Left colon (tissue), 2 donors: ENCODE results near the gene TMEM184B. TPM values are rescaled to one million over a fixed set of nuclear protein-coding genes. Genes with fewer than 3 reads are reported as not detected.
A peak's percentile ranks its signal among the peaks of the same experiment; 100 is the strongest.

Experiments
- ATAC-seq: fragments of 200-7000 bp; cut with Tn5 transposase; one replicate; pipeline ENCODE4 v1.9.1; 2020; ENCODE audit warnings: mild to moderate bottlenecking, moderate library complexity
- DNase-seq, 2 donors: peaks; one replicate each; pipeline ENCODE4 v3.0.0-alpha.2; 2020
- intact Hi-C, 2 donors: fragments of 100-400 bp; cut with DNase I in 1 of 2; cut with micrococcal nuclease in 1 of 2; formaldehyde crosslinking; loops; one replicate each; pipeline versions ENCODE4 v1.11.2 to v1.14.0; 2022; cut with DNase I, micrococcal nuclease
- total RNA-seq, 2 donors: library from RNA; stranded (reverse); fragmentation: NEBNext Ultra II Directional; extraction: Animal tissue kit (Norgen Biotek cat#: 25700); gene quantifications; one replicate each; pipeline ENCODE4 v1.2.1, GENCODE V29; 2021
- donor health status: DM: no; HTN: no; CAD: no.
- donor health status: DM: yes; HTN: yes; CAD: no.

Gene TMEM184B
- total RNA-seq, 2 donors from 2014 or later = 41.9 to 48.0 TPM

- intact Hi-C loops = no loop called here
- ATAC-seq = no peak
- DNase-seq = peak; percentile 41 to 79
Observed at GRCh38 chr22:38176170-38176741, 96.6 kb downstream of the TMEM184B start.

- ATAC-seq (no peak), DNase-seq (peak in 1 of 2 donors; percentile 20)
Observed at GRCh38 chr22:38175206-38176118, 97.3 kb downstream of the TMEM184B start.

GRCh38 chr22:38174626-38175025 lies 98.2 kb downstream of the TMEM184B start:
- intact Hi-C loops = no loop called here
- DNase-seq (peak in 1 of 2 donors; percentile 23), ATAC-seq (no peak)

More at GRCh38 chr22:38175206-38176118, 97.3 kb downstream of the TMEM184B start:
- intact Hi-C loops = no loop called here

- DNase-seq = peak in 1 of 2 donors; percentile 14
- no peak for ATAC-seq
- intact Hi-C loops = no loop called here
Observed at GRCh38 chr22:38173641-38173906, 99.2 kb downstream of the TMEM184B start.

- intact Hi-C loops = no loop called here
- DNase-seq (peak; percentile 58 to 83), ATAC-seq (peak; percentile 84)
Observed at GRCh38 chr22:38172832-38173640, 99.8 kb downstream of the TMEM184B start.

- intact Hi-C loops = no loop called here
- ATAC-seq = no peak
- peak; percentile 5 to 20 for DNase-seq
Observed at GRCh38 chr22:38171927-38172831, 100.6 kb downstream of the TMEM184B start.

GRCh38 chr22:38170469-38170868 lies 102.3 kb downstream of the TMEM184B start:
- DNase-seq = peak in 1 of 2 donors; percentile 10
- ATAC-seq = no peak
- intact Hi-C loops = no loop called here

Other genes starting within 250 kb of the TMEM184B start
- 10 to 100 TPM; 34.3 to 40.4 TPM for gene PICK1, start 215.6 kb downstream of the TMEM184B start, total RNA-seq
- gene SLC16A8, start 188.8 kb downstream of the TMEM184B start, total RNA-seq = not detected
- gene BAIAP2L2, start 162.3 kb downstream of the TMEM184B start, total RNA-seq = 10 to 100 TPM; 61.2 to 84.6 TPM
- gene PLA2G6, start 91.2 kb downstream of the TMEM184B start, total RNA-seq = 10 to 100 TPM; 21.2 to 24.9 TPM
- 10 to 100 TPM; 18.0 to 22.2 TPM for gene MAFF, start 71.0 kb downstream of the TMEM184B start, total RNA-seq
- gene CSNK1E, start 44.4 kb upstream of the TMEM184B start, total RNA-seq = 10 to 100 TPM; 76.5 to 90.4 TPM
- not detected for gene KCNJ4, start 182.2 kb upstream of the TMEM184B start, total RNA-seq
- gene KDELR3, start 195.1 kb upstream of the TMEM184B start, total RNA-seq = 10 to 100 TPM; 17.2 to 22.7 TPM
- 100 to 1,000 TPM; 300 to 349 TPM for gene DDX17, start 233.3 kb upstream of the TMEM184B start, total RNA-seq